WTC11 (cell line): ENCODE results near the gene TNFAIP3. TPM values are rescaled to one million over a fixed set of nuclear protein-coding genes. Genes with fewer than 3 reads are reported as not detected.

ENCODE experiments used
- ATAC-seq: fragments of 200-7000 bp; cut with Tn5 transposase; 2 replicates; pipeline ENCODE4 v1.10.0; 2021; ENCODE audit warnings: mild to moderate bottlenecking, moderate library complexity
- CTCF ChIA-PET: fragments of 300-600 bp; sonication (Branson Sonifier 250); formaldehyde crosslinking; loops from one replicate; lab custom pipeline; 2021; ENCODE audit warnings: antibody characterized with exemption; lab: Charles Lee
- POLR2A ChIA-PET: fragments of 350-600 bp; sonication (Branson Sonifier 250); formaldehyde crosslinking; loops from one replicate; lab custom pipeline; 2021; ENCODE audit warnings: antibody characterized with exemption; lab: Charles Lee
- DNase-seq: peaks from one replicate; pipeline ENCODE4 v3.0.0; 2021; ENCODE audit warnings: low spot score
- H3K27ac Mint-ChIP-seq: 2 replicates; pipeline ENCODE4 v1.8.0; 2021; ENCODE audit warnings: mixed read lengths
- H3K27me3 Mint-ChIP-seq: 2 replicates; pipeline ENCODE4 v1.8.0; 2021; ENCODE audit warnings: low read depth, mild to moderate bottlenecking, moderate library complexity, mixed read lengths
- H3K36me3 Mint-ChIP-seq: 2 replicates; pipeline ENCODE4 v1.8.0; 2021; ENCODE audit warnings: mixed read lengths
- H3K4me1 Mint-ChIP-seq: 2 replicates; pipeline ENCODE4 v1.8.0; 2022; ENCODE audit warnings: mixed read lengths
- H3K4me3 Mint-ChIP-seq: 2 replicates; pipeline ENCODE4 v1.8.0; 2021; ENCODE audit warnings: mild to moderate bottlenecking, moderate library complexity, mixed read lengths
- H3K9me3 Mint-ChIP-seq: 2 replicates; pipeline ENCODE4 v1.8.0; 2021; ENCODE audit warnings: mixed read lengths
- ARID4B ChIP-seq: sonication (generic); formaldehyde crosslinking; IDR thresholded peaks from 2 replicates; pipeline ENCODE4 v1.8.0; 2023; ENCODE audit warnings: missing genetic modification reagents, mild to moderate bottlenecking, borderline replicate concordance
- E2F5 ChIP-seq: sonication (generic); formaldehyde crosslinking; IDR thresholded peaks from 2 replicates; pipeline ENCODE4 v1.8.1; 2022; ENCODE audit warnings: mild to moderate bottlenecking, moderate library complexity, missing genetic modification reagents
- ERG ChIP-seq: fragments of 250-450 bp; sonication (Bioruptor Pico); IDR thresholded peaks from 2 replicates; pipeline ENCODE4 v1.8.0; 2021; ENCODE audit warnings: mild to moderate bottlenecking
- FOXP4 ChIP-seq: sonication (generic); formaldehyde crosslinking; IDR thresholded peaks from 2 replicates; pipeline ENCODE4 v1.8.0; 2022; ENCODE audit warnings: mild to moderate bottlenecking, missing genetic modification reagents
- HMGA2 ChIP-seq: fragments of 250-450 bp; sonication (Bioruptor Pico); IDR thresholded peaks from 2 replicates; pipeline ENCODE4 v1.4.0; 2021; ENCODE audit warnings: mild to moderate bottlenecking, moderate library complexity
- JAZF1 ChIP-seq: fragments of 250-450 bp; sonication (Bioruptor Pico); IDR thresholded peaks from 2 replicates; pipeline ENCODE4 v1.9.0; 2021; ENCODE audit warnings: moderate library complexity, mild to moderate bottlenecking, inconsistent platforms
- NFYB ChIP-seq: sonication (generic); formaldehyde crosslinking; conservative IDR thresholded peaks from 2 replicates; pipeline ENCODE4 v1.8.0; 2022; ENCODE audit warnings: low read depth, missing genetic modification reagents
- NR1H2 ChIP-seq: sonication (generic); formaldehyde crosslinking; IDR thresholded peaks from 2 replicates; pipeline ENCODE4 v1.9.0; 2021; ENCODE audit warnings: mild to moderate bottlenecking, moderate library complexity, missing genetic modification reagents
- NR2C2 ChIP-seq: sonication (generic); formaldehyde crosslinking; IDR thresholded peaks from 2 replicates; pipeline ENCODE4 v1.8.0; 2022; ENCODE audit warnings: mild to moderate bottlenecking, missing genetic modification reagents
- PRDM15 ChIP-seq: sonication (generic); formaldehyde crosslinking; IDR thresholded peaks from 2 replicates; pipeline ENCODE4 v1.8.0; 2022; ENCODE audit warnings: missing genetic modification reagents
- RORB ChIP-seq: fragments of 250-450 bp; sonication (Bioruptor Pico); IDR thresholded peaks from 2 replicates; pipeline ENCODE4 v1.9.0; 2021; ENCODE audit warnings: mild to moderate bottlenecking
- SP1 ChIP-seq: sonication (generic); formaldehyde crosslinking; conservative IDR thresholded peaks from 2 replicates; pipeline ENCODE4 v1.8.1; 2022; ENCODE audit warnings: missing genetic modification reagents
- TEAD1 ChIP-seq: sonication (generic); formaldehyde crosslinking; IDR thresholded peaks from 2 replicates; pipeline ENCODE4 v1.8.0; 2022; ENCODE audit warnings: mild to moderate bottlenecking, missing genetic modification reagents
- TP53 ChIP-seq: sonication (generic); formaldehyde crosslinking; IDR thresholded peaks from 2 replicates; pipeline ENCODE4 v1.8.1; 2023; ENCODE audit warnings: mild to moderate bottlenecking, missing genetic modification reagents
- USF1 ChIP-seq: sonication (generic); formaldehyde crosslinking; IDR thresholded peaks from 2 replicates; pipeline ENCODE4 v1.8.0; 2022; ENCODE audit warnings: mild to moderate bottlenecking, missing genetic modification reagents
- USF2 ChIP-seq: sonication (generic); formaldehyde crosslinking; IDR thresholded peaks from 2 replicates; pipeline ENCODE4 v1.8.1; 2023; ENCODE audit warnings: mild to moderate bottlenecking, missing genetic modification reagents, moderate library complexity
- ZBTB21 ChIP-seq: sonication (generic); formaldehyde crosslinking; IDR thresholded peaks from 2 replicates; pipeline ENCODE4 v1.8.1; 2023; ENCODE audit warnings: mild to moderate bottlenecking, missing genetic modification reagents, borderline replicate concordance
- ZNF219 ChIP-seq: sonication (generic); formaldehyde crosslinking; IDR thresholded peaks from 2 replicates; pipeline ENCODE4 v1.8.0; 2023; ENCODE audit warnings: missing genetic modification reagents, mild to moderate bottlenecking, borderline replicate concordance
- ZNF396 ChIP-seq: fragments of 250-450 bp; sonication (Bioruptor Pico); IDR thresholded peaks from 2 replicates; pipeline ENCODE4 v1.8.0; 2021; ENCODE audit warnings: mild to moderate bottlenecking, moderate library complexity, borderline replicate concordance
- ZSCAN18 ChIP-seq: fragments of 250-450 bp; sonication (Bioruptor Pico); IDR thresholded peaks from 2 replicates; pipeline ENCODE4 v2.1.2; 2022; ENCODE audit warnings: mild to moderate bottlenecking, moderate library complexity
- total RNA-seq: library from RNA; stranded (reverse); gene quantifications from 3 replicates; pipeline ENCODE4 v1.2.3, GENCODE V29; 2021

Gene TNFAIP3
- total RNA-seq, 1 experiment from 2014 or later: 4.2 TPM

- CTCF ChIA-PET: no interaction called here
- Mint-ChIP-seq H3K36me3 (peaks cover 5% of the 10 kb centered on the region), H3K27me3 (0 out of 2 replicates have a peak, but pooled peaks cover 3% of the 10 kb centered on the region), H3K27ac (no peak overlapping the region), H3K9me3 (peaks cover 17% of the 10 kb centered on the region), H3K4me1 (peaks cover 11% of the 10 kb centered on the region)
- POLR2A ChIA-PET: no interaction called here
- no peak for ATAC-seq
- TF ChIP-seq TP53 (CRISPR knock-in tag): no peak
- TF ChIP-seq USF1 (CRISPR knock-in tag): no peak
- TF ChIP-seq RORB (CRISPR knock-in tag): no peak
- no peak for TF ChIP-seq PRDM15 (CRISPR knock-in tag)
- TF ChIP-seq E2F5 (CRISPR knock-in tag): no peak
- TF ChIP-seq SP1 (CRISPR knock-in tag): no peak
- no peak for TF ChIP-seq ERG (CRISPR knock-in tag)
- no peak for TF ChIP-seq ZNF219
- TF ChIP-seq NFYB: no peak
- no peak for TF ChIP-seq HMGA2 (CRISPR knock-in tag)
- no peak for TF ChIP-seq JAZF1 (CRISPR knock-in tag)
- TF ChIP-seq NR1H2 (CRISPR knock-in tag): no peak
- TF ChIP-seq ZBTB21: no peak
- TF ChIP-seq NR2C2 (CRISPR knock-in tag): no peak
- TF ChIP-seq USF2: no peak
- no peak for TF ChIP-seq FOXP4
- TF ChIP-seq ARID4B (CRISPR knock-in tag): no peak
- no peak for TF ChIP-seq ZSCAN18 (CRISPR knock-in tag)
- TF ChIP-seq TEAD1 (CRISPR knock-in tag): no peak
- no peak for TF ChIP-seq ZNF396 (CRISPR knock-in tag)
- TF ChIP-seq, all 79 proteins: peak for 0
- no peak for DNase-seq
- H3K4me3 Mint-ChIP-seq: no peak overlapping the region
These were observed 42.5 kb downstream of the TNFAIP3 start for GRCh38 chr6:137909533-137909932.
